ENCODE data around the gene COL28A1. TPM values are rescaled to one million over a fixed set of nuclear protein-coding genes. Genes with fewer than 3 reads are reported as not detected.

The COL28A1 gene
- total RNA-seq, 1 experiment from 2014 or later: 0.26 TPM

GRCh38 chr7:7582596-7582995 lies 46.9 kb upstream of the COL28A1 start:
- Histone ChIP-seq H3K9ac (ENCODE audit: low read length) (no peak overlapping the region), H4K20me1 (ENCODE audit: low read length) (no peaks in the 10 kb centered on the region), H3K4me1 (ENCODE audit: insufficient read depth, low read length) (no peaks in the 10 kb centered on the region), H3K27me3 (ENCODE audit: low read length) (no peaks in the 10 kb centered on the region), H3K9me3 (ENCODE audit: low read length) (no peaks in the 10 kb centered on the region), H3F3A (ENCODE audit: low read length, unreplicated experiment) (no peaks in the 10 kb centered on the region), H3K4me2 (ENCODE audit: low read length) (no peak overlapping the region), H3K4me3 (ENCODE audit: low read length) (no peak overlapping the region), H3K79me2 (ENCODE audit: low read length) (no peaks in the 10 kb centered on the region), H2AFZ (ENCODE audit: low read length) (no peak overlapping the region), H3K9me2 (replicated peaks; ENCODE audit: low read length) (no peaks in the 10 kb centered on the region), H3K36me3 (ENCODE audit: low read depth, low read length) (no peaks in the 10 kb centered on the region), H3K27ac (ENCODE audit: low read length) (no peak overlapping the region)
- BruUV-seq (replicated peaks): no TSS peak
- intact Hi-C loops (cut with micrococcal nuclease): no loop called here
- TF ChIP-seq CTCF (conservative IDR thresholded peaks at IDR 0.05; ENCODE audit: low read depth, low read length): no peak
- no peak for TF ChIP-seq EZH2 (IDR thresholded peaks at IDR 0.05; ENCODE audit: low read length, unreplicated experiment)
- no peak for TF ChIP-seq EZH2phosphoT487 (IDR thresholded peaks at IDR 0.05; ENCODE audit: borderline replicate concordance, low read length)
- CTCF ChIA-PET: no interaction called here
- ATAC-seq: no peak
- POLR2A ChIA-PET (ENCODE audit: unreplicated experiment): no interaction called here
- no peak for DNase-seq

GRCh38 chr7:7581531-7582179 lies 46.0 kb upstream of the COL28A1 start:
- Histone ChIP-seq H3F3A (ENCODE audit: low read length, unreplicated experiment) (no peaks in the 10 kb centered on the region), H3K27ac (ENCODE audit: low read length) (no peak overlapping the region), H3K4me3 (ENCODE audit: low read length) (no peak overlapping the region), H3K9me3 (ENCODE audit: low read length) (no peaks in the 10 kb centered on the region), H3K9me2 (replicated peaks; ENCODE audit: low read length) (no peaks in the 10 kb centered on the region), H3K79me2 (ENCODE audit: low read length) (no peaks in the 10 kb centered on the region), H3K9ac (ENCODE audit: low read length) (no peak overlapping the region), H3K36me3 (ENCODE audit: low read depth, low read length) (no peaks in the 10 kb centered on the region), H4K20me1 (ENCODE audit: low read length) (no peaks in the 10 kb centered on the region), H2AFZ (ENCODE audit: low read length) (no peak overlapping the region), H3K4me2 (ENCODE audit: low read length) (no peak overlapping the region), H3K27me3 (ENCODE audit: low read length) (no peaks in the 10 kb centered on the region), H3K4me1 (ENCODE audit: insufficient read depth, low read length) (no peaks in the 10 kb centered on the region)
- DNase-seq (no peak), ATAC-seq (no peak)
- POLR2A ChIA-PET (ENCODE audit: unreplicated experiment): no interaction called here
- no TSS peak for BruUV-seq (replicated peaks)
- TF ChIP-seq EZH2 (IDR thresholded peaks at IDR 0.05; ENCODE audit: low read length, unreplicated experiment): no peak
- intact Hi-C loops (cut with micrococcal nuclease): no loop called here
- CTCF ChIA-PET: no interaction called here

GRCh38 chr7:7579638-7580037 lies 44.0 kb upstream of the COL28A1 start:
- DNase-seq: no peak
- TF ChIP-seq EZH2 (IDR thresholded peaks at IDR 0.05; ENCODE audit: low read length, unreplicated experiment) (no peak), EZH2phosphoT487 (IDR thresholded peaks at IDR 0.05; ENCODE audit: borderline replicate concordance, low read length) (no peak), CTCF (conservative IDR thresholded peaks at IDR 0.05; ENCODE audit: low read depth, low read length) (no peak)
- POLR2A ChIA-PET (ENCODE audit: unreplicated experiment): interaction anchor here (0.5 kb wide), 1 partner anchor 62 kb away, joined by 4 read pairs; no protein-coding TSS in a partner anchor

More at GRCh38 chr7:7579638-7580037, 44.0 kb upstream of the COL28A1 start:
- H3K79me2 ChIP-seq (ENCODE audit: low read length): 0 out of 2 replicates have a peak, but pooled peaks cover 4% of the 10 kb centered on the region
- ATAC-seq: no peak
- H2AFZ ChIP-seq (ENCODE audit: low read length): no peak overlapping the region
- no peaks in the 10 kb centered on the region for H3F3A ChIP-seq (ENCODE audit: low read length, unreplicated experiment)
- no peaks in the 10 kb centered on the region for H3K27me3 ChIP-seq (ENCODE audit: low read length)
- CTCF ChIA-PET: no interaction called here
- no peaks in the 10 kb centered on the region for H3K9me3 ChIP-seq (ENCODE audit: low read length)
- H3K9me2 ChIP-seq (replicated peaks; ENCODE audit: low read length): no peaks in the 10 kb centered on the region
- H3K27ac ChIP-seq (ENCODE audit: low read length): no peak overlapping the region
- H3K9ac ChIP-seq (ENCODE audit: low read length): no peak overlapping the region
- H3K4me3 ChIP-seq (ENCODE audit: low read length): no peak overlapping the region
- H3K4me2 ChIP-seq (ENCODE audit: low read length): no peak overlapping the region
- intact Hi-C loops (cut with micrococcal nuclease): no loop called here
- no TSS peak for BruUV-seq (replicated peaks)
- H4K20me1 ChIP-seq (ENCODE audit: low read length): no peaks in the 10 kb centered on the region
- no peaks in the 10 kb centered on the region for H3K4me1 ChIP-seq (ENCODE audit: insufficient read depth, low read length)
- H3K36me3 ChIP-seq (ENCODE audit: low read depth, low read length): no peaks in the 10 kb centered on the region
